Neural crest cell (in vitro differentiated cells): ENCODE measurements around the gene ZNHIT2. TPM values are rescaled to one million over a fixed set of nuclear protein-coding genes. Genes with fewer than 3 reads are reported as not detected.

ENCODE experiments used
- DNase-seq: peaks from one replicate; pipeline ENCODE4 v3.0.0; 2021; ENCODE audit warnings: low read depth, mixed read lengths, low spot score
- H3K27ac Mint-ChIP-seq: one replicate; pipeline ENCODE4 v1.8.0; 2021; ENCODE audit warnings: mild to moderate bottlenecking, mixed read lengths; ENCODE audit not compliant: unreplicated experiment
- H3K27me3 Mint-ChIP-seq: 2 replicates; pipeline ENCODE4 v1.8.0; 2021; ENCODE audit warnings: low read depth, mild to moderate bottlenecking, mixed read lengths
- H3K36me3 Mint-ChIP-seq: 2 replicates; pipeline ENCODE4 v1.8.0; 2021; ENCODE audit warnings: low read depth, mild to moderate bottlenecking, mixed read lengths
- H3K4me1 Mint-ChIP-seq: 2 replicates; pipeline ENCODE4 v1.8.0; 2021; ENCODE audit warnings: mixed read lengths
- H3K4me3 Mint-ChIP-seq: one replicate; pipeline ENCODE4 v1.8.0; 2021; ENCODE audit warnings: mild to moderate bottlenecking, mixed read lengths
- H3K9me3 Mint-ChIP-seq: 2 replicates; pipeline ENCODE4 v1.8.0; 2021; ENCODE audit warnings: mixed read lengths
- CTCF ChIP-seq: fragments of 200-600 bp; sonication (generic); conservative IDR thresholded peaks from 2 replicates; pipeline ENCODE4 v1.5.0; 2021; ENCODE audit warnings: antibody characterized with exemption, mild to moderate bottlenecking
- total RNA-seq: library from RNA; stranded (reverse); gene quantifications from 2 replicates; pipeline ENCODE4 v1.2.1, GENCODE V29; 2021

The ZNHIT2 gene
- total RNA-seq, 1 donor from 2014 or later = 8.0 TPM

GRCh38 chr11:65126624-65127274, 9.2 kb upstream of the ZNHIT2 start:
- DNase-seq = no peak
- peaks cover 16% of the 10 kb centered on the region for H3K4me1 Mint-ChIP-seq
- H3K4me3 Mint-ChIP-seq = peak overlapping the region; percentile 57
- no peaks in the 10 kb centered on the region for H3K9me3 Mint-ChIP-seq
- peaks cover 10% of the 10 kb centered on the region for H3K36me3 Mint-ChIP-seq
- H3K27ac Mint-ChIP-seq = no peak overlapping the region
- H3K27me3 Mint-ChIP-seq = no peaks in the 10 kb centered on the region
- no peak for TF ChIP-seq CTCF

GRCh38 chr11:65125197-65126056, 7.9 kb upstream of the ZNHIT2 start:
- DNase-seq = no peak
- Mint-ChIP-seq H3K4me3 (peak overlapping the region; percentile 57), H3K4me1 (peaks cover 25% of the 10 kb centered on the region), H3K9me3 (no peaks in the 10 kb centered on the region), H3K36me3 (peaks cover 13% of the 10 kb centered on the region), H3K27me3 (no peaks in the 10 kb centered on the region), H3K27ac (no peak overlapping the region)
- no peak for TF ChIP-seq CTCF

DNA sequence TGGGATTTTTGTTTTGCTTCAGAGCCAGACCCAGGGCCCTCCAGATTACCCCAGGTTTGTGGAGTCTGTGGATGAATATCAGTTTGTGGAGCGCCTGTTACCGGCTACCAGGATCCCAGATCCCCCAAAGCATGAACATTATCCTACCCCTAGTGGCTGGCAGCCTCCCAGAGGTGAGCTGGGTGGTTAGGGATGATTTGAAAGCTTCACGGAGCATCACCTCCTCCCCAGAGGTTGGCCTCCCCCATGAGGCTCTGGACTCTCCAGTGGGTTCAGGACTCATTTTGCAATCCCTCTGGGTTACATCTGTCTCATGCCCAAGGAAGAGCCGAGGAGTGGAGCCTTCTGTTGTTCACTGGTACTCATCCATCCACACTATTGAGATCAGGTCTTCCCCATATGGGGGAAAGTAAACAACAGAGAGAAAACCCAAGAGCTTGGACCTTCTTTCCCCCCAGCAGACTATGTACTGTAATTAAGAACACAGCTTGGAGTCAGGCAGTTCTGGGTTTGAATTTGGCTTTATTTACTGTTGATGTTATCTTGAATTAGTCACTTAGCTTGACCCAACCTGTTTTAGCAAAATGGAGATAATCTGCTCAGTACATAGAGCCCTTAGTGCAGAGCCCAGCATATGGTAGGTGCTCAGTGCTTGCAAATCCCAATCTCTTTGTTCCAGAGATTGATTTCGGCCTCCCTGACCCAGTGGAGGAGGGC, 7.1 kb upstream of the ZNHIT2 start:
- Mint-ChIP-seq H3K36me3 (peaks cover 13% of the 10 kb centered on the region), H3K27ac (no peak overlapping the region)
- TF ChIP-seq CTCF = no peak

GRCh38 chr11:65121865-65122696, 4.6 kb upstream of the ZNHIT2 start, which contains the start of the genes FAU and MRPL49:
TSS of gene FAU (minus strand) at chr11:65122134. CDS start at chr11:65121813, 321 bp downstream.
TSS of gene MRPL49 (plus strand) at chr11:65122321. CDS start at chr11:65122347, 26 bp downstream.
- H3K4me1 Mint-ChIP-seq = peaks cover 46% of the 10 kb centered on the region
- peak within 1 kb of the TSS; percentile 99 for H3K27ac Mint-ChIP-seq
- H3K27me3 Mint-ChIP-seq = peaks cover 6% of the 10 kb centered on the region
- H3K4me3 Mint-ChIP-seq = peak within 1 kb of the TSS; percentile 100
- H3K9me3 Mint-ChIP-seq = no peaks in the 10 kb centered on the region
- peak; percentile 94 for DNase-seq
- peaks cover 19% of the 10 kb centered on the region for H3K36me3 Mint-ChIP-seq
- TF ChIP-seq CTCF = no peak

More for the DNA sequence above, 7.1 kb upstream of the ZNHIT2 start:
- no peaks in the 10 kb centered on the region for H3K27me3 Mint-ChIP-seq
- DNase-seq = no peak
- no peaks in the 10 kb centered on the region for H3K9me3 Mint-ChIP-seq
- peak overlapping the region; percentile 82 for H3K4me3 Mint-ChIP-seq
- peaks cover 30% of the 10 kb centered on the region for H3K4me1 Mint-ChIP-seq

DNA sequence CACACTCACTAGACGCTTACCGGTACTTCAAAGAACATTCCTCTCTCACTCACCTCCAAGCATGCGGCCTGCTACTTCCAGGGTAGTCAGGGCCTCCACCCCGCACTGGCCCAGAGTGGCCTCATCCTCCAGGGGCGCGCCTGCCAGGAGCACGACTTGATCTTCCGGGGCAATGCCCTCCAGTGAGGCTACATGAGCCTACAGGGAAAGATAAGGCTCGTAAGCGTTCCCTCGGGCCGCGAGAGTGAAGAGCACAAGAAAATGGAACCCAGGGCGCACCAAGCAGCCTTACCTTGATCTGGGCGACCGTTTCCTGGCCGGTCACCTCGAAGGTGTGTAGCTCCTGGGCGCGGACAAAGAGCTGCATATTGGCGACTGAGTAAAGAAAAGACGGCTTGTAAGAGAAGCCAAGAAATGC, 4.0 kb upstream of the ZNHIT2 start:
- Mint-ChIP-seq H3K27me3 (peaks cover 6% of the 10 kb centered on the region), H3K4me1 (peaks cover 49% of the 10 kb centered on the region), H3K36me3 (peaks cover 17% of the 10 kb centered on the region), H3K4me3 (peak overlapping the region; percentile 100), H3K27ac (peak overlapping the region; percentile 99), H3K9me3 (no peaks in the 10 kb centered on the region)
- no peak for TF ChIP-seq CTCF
- DNase-seq = no peak
